GM23338 (cell line): Measurements from ENCODE around the gene RNLS. TPM values are rescaled to one million over a fixed set of nuclear protein-coding genes. Genes with fewer than 3 reads are reported as not detected.

Source experiments
- ATAC-seq: fragments of 200-7000 bp; cut with Tn5 transposase; 3 replicates; pipeline ENCODE4 v1.9.1; 2020
- DNase-seq: peaks from one replicate; pipeline ENCODE4 v3.0.0-alpha.2; 2015; ENCODE audit warnings: low spot score
- H2AFZ ChIP-seq: fragments of 200-600 bp; sonication (generic); 2 replicates; pipeline ENCODE4 v1.8.0; 2016; ENCODE audit warnings: antibody characterized with exemption, mild to moderate bottlenecking, moderate library complexity
- H3F3A ChIP-seq: fragments of 200-600 bp; sonication (generic); replicated peaks from 2 replicates; pipeline ENCODE4 v1.8.0; 2017; ENCODE audit warnings: antibody characterized with exemption, mixed run types, low read depth
- H3K27ac ChIP-seq: fragments of 200-600 bp; sonication (generic); 2 replicates; pipeline ENCODE4 v1.6.1; 2016; ENCODE audit warnings: low read depth
- H3K27me3 ChIP-seq: fragments of 200-600 bp; sonication (generic); 2 replicates; pipeline ENCODE4 v1.8.0; 2016; ENCODE audit warnings: mild to moderate bottlenecking, mixed run types, moderate library complexity; ENCODE audit not compliant: insufficient read depth
- H3K36me3 ChIP-seq: fragments of 200-600 bp; sonication (generic); 2 replicates; pipeline ENCODE4 v1.8.0; 2016; ENCODE audit warnings: mild to moderate bottlenecking; ENCODE audit not compliant: insufficient read depth
- H3K4me1 ChIP-seq: fragments of 200-600 bp; sonication (generic); 2 replicates; pipeline ENCODE4 v1.8.0; 2016; ENCODE audit warnings: mild to moderate bottlenecking, moderate library complexity; ENCODE audit not compliant: insufficient read depth
- H3K4me2 ChIP-seq: fragments of 200-600 bp; sonication (generic); 2 replicates; pipeline ENCODE4 v1.7.1; 2017; ENCODE audit warnings: mixed run types
- H3K4me3 ChIP-seq: fragments of 200-600 bp; sonication (generic); 2 replicates; pipeline ENCODE4 v1.6.1; 2016; ENCODE audit warnings: mixed run types
- H3K79me2 ChIP-seq: fragments of 200-600 bp; sonication (generic); replicated peaks from 2 replicates; pipeline ENCODE4 v1.8.0; 2017; ENCODE audit warnings: mild to moderate bottlenecking; ENCODE audit not compliant: insufficient read depth
- H3K9me2 ChIP-seq: fragments of 200-600 bp; sonication (generic); 2 replicates; pipeline ENCODE4 v1.8.0; 2017; ENCODE audit not compliant: insufficient read depth
- H4K20me1 ChIP-seq: fragments of 200-600 bp; sonication (generic); replicated peaks from 2 replicates; pipeline ENCODE4 v1.8.0; 2017; ENCODE audit warnings: mild to moderate bottlenecking; ENCODE audit not compliant: insufficient read depth
- H3K27ac Mint-ChIP-seq: 2 replicates; pipeline ENCODE4 v1.8.0; 2020; ENCODE audit warnings: inconsistent platforms, mild to moderate bottlenecking, moderate library complexity, mixed read lengths
- H3K27me3 Mint-ChIP-seq: 3 replicates; pipeline ENCODE4 v1.8.0; 2022; ENCODE audit warnings: low read depth, mild to moderate bottlenecking, moderate library complexity, mixed read lengths, inconsistent platforms; ENCODE audit not compliant: insufficient read depth, poor library complexity
- H3K36me3 Mint-ChIP-seq: 3 replicates; pipeline ENCODE4 v1.8.0; 2021; ENCODE audit warnings: low read depth, mild to moderate bottlenecking, inconsistent platforms, moderate library complexity, mixed read lengths
- H3K4me1 Mint-ChIP-seq: 3 replicates; pipeline ENCODE4 v1.8.0; 2020; ENCODE audit warnings: mild to moderate bottlenecking, inconsistent platforms, mixed read lengths
- H3K4me3 Mint-ChIP-seq: 3 replicates; pipeline ENCODE4 v1.8.0; 2021; ENCODE audit warnings: moderate library complexity, mild to moderate bottlenecking, inconsistent platforms, mixed read lengths
- H3K9me3 Mint-ChIP-seq: 3 replicates; pipeline ENCODE4 v1.8.0; 2020; ENCODE audit warnings: moderate library complexity, mild to moderate bottlenecking, inconsistent platforms, mixed read lengths
- CREB1 ChIP-seq: fragments of 250-450 bp; sonication (Bioruptor Pico); IDR thresholded peaks from 2 replicates; pipeline ENCODE4 v1.5.0; 2020; ENCODE audit warnings: low read depth, mild to moderate bottlenecking, moderate library complexity
- CTCF ChIP-seq, 2 experiments: fragments of 200-600 bp in 1 of 2; sonication (generic) in 1 of 2; conservative IDR thresholded peaks; 2 replicates each; pipeline versions ENCODE4 v1.5.1 to v1.6.1; 2016 to 2017; ENCODE audit warnings: antibody characterized with exemption in 2 of 2, low read depth in 2 of 2, mild to moderate bottlenecking in 2 of 2, moderate library complexity in 1 of 2
- ETS1 ChIP-seq: IDR thresholded peaks from 2 replicates; pipeline ENCODE4 v1.6.1; 2016; ENCODE audit warnings: antibody characterized with exemption
- EZH2 ChIP-seq: fragments of 200-600 bp; sonication (generic); IDR thresholded peaks from one replicate; pipeline ENCODE4 v1.8.0; 2017; ENCODE audit warnings: antibody characterized with exemption, mild to moderate bottlenecking, low read depth; ENCODE audit not compliant: unreplicated experiment
- EZH2phosphoT487 ChIP-seq: fragments of 200-600 bp; sonication (generic); IDR thresholded peaks from one replicate; pipeline ENCODE4 v1.8.1; 2018; ENCODE audit warnings: antibody characterized with exemption; ENCODE audit not compliant: unreplicated experiment
- JUNB ChIP-seq: IDR thresholded peaks from one replicate; pipeline ENCODE4 v1.6.1; 2016; ENCODE audit warnings: antibody characterized with exemption; ENCODE audit not compliant: unreplicated experiment
- NANOG ChIP-seq: IDR thresholded peaks from 2 replicates; pipeline ENCODE4 v1.6.1; 2016; ENCODE audit warnings: antibody characterized with exemption, borderline replicate concordance
- POLR2AphosphoS5 ChIP-seq: IDR thresholded peaks from 2 replicates; pipeline ENCODE4 v1.6.1; 2016; ENCODE audit warnings: antibody characterized with exemption, low read depth
- STAT1 ChIP-seq: IDR thresholded peaks from one replicate; pipeline ENCODE4 v1.6.1; 2016; ENCODE audit warnings: antibody characterized with exemption; ENCODE audit not compliant: unreplicated experiment
- ZNF114 ChIP-seq: fragments of 250-450 bp; sonication (Bioruptor Pico); IDR thresholded peaks from 2 replicates; pipeline ENCODE4 v1.5.0; 2020; ENCODE audit warnings: mild to moderate bottlenecking, moderate library complexity
- ZNF331 ChIP-seq: fragments of 250-450 bp; sonication (Bioruptor Pico); IDR thresholded peaks from 2 replicates; pipeline ENCODE4 v1.5.0; 2020; ENCODE audit warnings: low read depth, mild to moderate bottlenecking, moderate library complexity
- polyA plus RNA-seq: library from polyadenylated mRNA; unstranded; fragments of >200 nt; fragmentation: Nextera tagmentation; extraction: Ambion mirVana; gene quantifications from 2 replicates; pipeline ENCODE4 v1.2.1, GENCODE V29; 2016
- total RNA-seq: library from RNA; depleted of rRNA; stranded (reverse); fragments of >200 nt; shearing (Covaris generic); gene quantifications from 2 replicates; pipeline ENCODE4 v1.2.3, GENCODE V29; 2014
- TF ChIP-seq, protein P1 (sequence below): IDR thresholded peaks from one replicate; pipeline ENCODE4 v1.6.1; 2018; ENCODE audit warnings: antibody characterized with exemption; ENCODE audit not compliant: unreplicated experiment
- TF ChIP-seq, protein P2 (sequence below): fragments of 250-450 bp; sonication (Bioruptor Pico); IDR thresholded peaks from 2 replicates; pipeline ENCODE4 v1.5.0; 2020; ENCODE audit warnings: mild to moderate bottlenecking, moderate library complexity

The RNLS gene
- total and polyA plus RNA-seq, 2 experiments from 2014 or later = 8.8 to 15.2 TPM

GRCh38 chr10:88372051-88372715 is 210.9 kb downstream of the RNLS start:
- Histone ChIP-seq H3K36me3 (no peaks in the 10 kb centered on the region), H3K79me2 (no peaks in the 10 kb centered on the region), H3F3A (no peaks in the 10 kb centered on the region), H3K9me2 (no peaks in the 10 kb centered on the region), H4K20me1 (no peaks in the 10 kb centered on the region), H2AFZ (no peak overlapping the region), H3K27ac (no peak overlapping the region), H3K27me3 (no peaks in the 10 kb centered on the region), H3K4me1 (no peaks in the 10 kb centered on the region), H3K4me3 (no peak overlapping the region), H3K4me2 (no peak overlapping the region)
- Mint-ChIP-seq H3K4me3 (no peak overlapping the region), H3K4me1 (no peaks in the 10 kb centered on the region), H3K9me3 (no peaks in the 10 kb centered on the region), H3K27me3 (no peaks in the 10 kb centered on the region), H3K27ac (no peak overlapping the region), H3K36me3 (no peaks in the 10 kb centered on the region)
- TF ChIP-seq CTCF (conservative IDR thresholded peaks at IDR 0.05; ENCODE audit: low read depth in 2 of 2) = no peak
- no peak for TF ChIP-seq POLR2AphosphoS5
- TF ChIP-seq JUNB = no peak
- no peak for TF ChIP-seq EZH2phosphoT487
- no peak for TF ChIP-seq ZNF331 (CRISPR knock-in tag)
- no peak for TF ChIP-seq ZNF114 (CRISPR knock-in tag)
- no peak for TF ChIP-seq EZH2
- no peak for TF ChIP-seq ETS1
- TF ChIP-seq, protein P1, sequence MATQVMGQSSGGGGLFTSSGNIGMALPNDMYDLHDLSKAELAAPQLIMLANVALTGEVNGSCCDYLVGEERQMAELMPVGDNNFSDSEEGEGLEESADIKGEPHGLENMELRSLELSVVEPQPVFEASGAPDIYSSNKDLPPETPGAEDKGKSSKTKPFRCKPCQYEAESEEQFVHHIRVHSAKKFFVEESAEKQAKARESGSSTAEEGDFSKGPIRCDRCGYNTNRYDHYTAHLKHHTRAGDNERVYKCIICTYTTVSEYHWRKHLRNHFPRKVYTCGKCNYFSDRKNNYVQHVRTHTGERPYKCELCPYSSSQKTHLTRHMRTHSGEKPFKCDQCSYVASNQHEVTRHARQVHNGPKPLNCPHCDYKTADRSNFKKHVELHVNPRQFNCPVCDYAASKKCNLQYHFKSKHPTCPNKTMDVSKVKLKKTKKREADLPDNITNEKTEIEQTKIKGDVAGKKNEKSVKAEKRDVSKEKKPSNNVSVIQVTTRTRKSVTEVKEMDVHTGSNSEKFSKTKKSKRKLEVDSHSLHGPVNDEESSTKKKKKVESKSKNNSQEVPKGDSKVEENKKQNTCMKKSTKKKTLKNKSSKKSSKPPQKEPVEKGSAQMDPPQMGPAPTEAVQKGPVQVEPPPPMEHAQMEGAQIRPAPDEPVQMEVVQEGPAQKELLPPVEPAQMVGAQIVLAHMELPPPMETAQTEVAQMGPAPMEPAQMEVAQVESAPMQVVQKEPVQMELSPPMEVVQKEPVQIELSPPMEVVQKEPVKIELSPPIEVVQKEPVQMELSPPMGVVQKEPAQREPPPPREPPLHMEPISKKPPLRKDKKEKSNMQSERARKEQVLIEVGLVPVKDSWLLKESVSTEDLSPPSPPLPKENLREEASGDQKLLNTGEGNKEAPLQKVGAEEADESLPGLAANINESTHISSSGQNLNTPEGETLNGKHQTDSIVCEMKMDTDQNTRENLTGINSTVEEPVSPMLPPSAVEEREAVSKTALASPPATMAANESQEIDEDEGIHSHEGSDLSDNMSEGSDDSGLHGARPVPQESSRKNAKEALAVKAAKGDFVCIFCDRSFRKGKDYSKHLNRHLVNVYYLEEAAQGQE = no peak
- TF ChIP-seq, protein P2, sequence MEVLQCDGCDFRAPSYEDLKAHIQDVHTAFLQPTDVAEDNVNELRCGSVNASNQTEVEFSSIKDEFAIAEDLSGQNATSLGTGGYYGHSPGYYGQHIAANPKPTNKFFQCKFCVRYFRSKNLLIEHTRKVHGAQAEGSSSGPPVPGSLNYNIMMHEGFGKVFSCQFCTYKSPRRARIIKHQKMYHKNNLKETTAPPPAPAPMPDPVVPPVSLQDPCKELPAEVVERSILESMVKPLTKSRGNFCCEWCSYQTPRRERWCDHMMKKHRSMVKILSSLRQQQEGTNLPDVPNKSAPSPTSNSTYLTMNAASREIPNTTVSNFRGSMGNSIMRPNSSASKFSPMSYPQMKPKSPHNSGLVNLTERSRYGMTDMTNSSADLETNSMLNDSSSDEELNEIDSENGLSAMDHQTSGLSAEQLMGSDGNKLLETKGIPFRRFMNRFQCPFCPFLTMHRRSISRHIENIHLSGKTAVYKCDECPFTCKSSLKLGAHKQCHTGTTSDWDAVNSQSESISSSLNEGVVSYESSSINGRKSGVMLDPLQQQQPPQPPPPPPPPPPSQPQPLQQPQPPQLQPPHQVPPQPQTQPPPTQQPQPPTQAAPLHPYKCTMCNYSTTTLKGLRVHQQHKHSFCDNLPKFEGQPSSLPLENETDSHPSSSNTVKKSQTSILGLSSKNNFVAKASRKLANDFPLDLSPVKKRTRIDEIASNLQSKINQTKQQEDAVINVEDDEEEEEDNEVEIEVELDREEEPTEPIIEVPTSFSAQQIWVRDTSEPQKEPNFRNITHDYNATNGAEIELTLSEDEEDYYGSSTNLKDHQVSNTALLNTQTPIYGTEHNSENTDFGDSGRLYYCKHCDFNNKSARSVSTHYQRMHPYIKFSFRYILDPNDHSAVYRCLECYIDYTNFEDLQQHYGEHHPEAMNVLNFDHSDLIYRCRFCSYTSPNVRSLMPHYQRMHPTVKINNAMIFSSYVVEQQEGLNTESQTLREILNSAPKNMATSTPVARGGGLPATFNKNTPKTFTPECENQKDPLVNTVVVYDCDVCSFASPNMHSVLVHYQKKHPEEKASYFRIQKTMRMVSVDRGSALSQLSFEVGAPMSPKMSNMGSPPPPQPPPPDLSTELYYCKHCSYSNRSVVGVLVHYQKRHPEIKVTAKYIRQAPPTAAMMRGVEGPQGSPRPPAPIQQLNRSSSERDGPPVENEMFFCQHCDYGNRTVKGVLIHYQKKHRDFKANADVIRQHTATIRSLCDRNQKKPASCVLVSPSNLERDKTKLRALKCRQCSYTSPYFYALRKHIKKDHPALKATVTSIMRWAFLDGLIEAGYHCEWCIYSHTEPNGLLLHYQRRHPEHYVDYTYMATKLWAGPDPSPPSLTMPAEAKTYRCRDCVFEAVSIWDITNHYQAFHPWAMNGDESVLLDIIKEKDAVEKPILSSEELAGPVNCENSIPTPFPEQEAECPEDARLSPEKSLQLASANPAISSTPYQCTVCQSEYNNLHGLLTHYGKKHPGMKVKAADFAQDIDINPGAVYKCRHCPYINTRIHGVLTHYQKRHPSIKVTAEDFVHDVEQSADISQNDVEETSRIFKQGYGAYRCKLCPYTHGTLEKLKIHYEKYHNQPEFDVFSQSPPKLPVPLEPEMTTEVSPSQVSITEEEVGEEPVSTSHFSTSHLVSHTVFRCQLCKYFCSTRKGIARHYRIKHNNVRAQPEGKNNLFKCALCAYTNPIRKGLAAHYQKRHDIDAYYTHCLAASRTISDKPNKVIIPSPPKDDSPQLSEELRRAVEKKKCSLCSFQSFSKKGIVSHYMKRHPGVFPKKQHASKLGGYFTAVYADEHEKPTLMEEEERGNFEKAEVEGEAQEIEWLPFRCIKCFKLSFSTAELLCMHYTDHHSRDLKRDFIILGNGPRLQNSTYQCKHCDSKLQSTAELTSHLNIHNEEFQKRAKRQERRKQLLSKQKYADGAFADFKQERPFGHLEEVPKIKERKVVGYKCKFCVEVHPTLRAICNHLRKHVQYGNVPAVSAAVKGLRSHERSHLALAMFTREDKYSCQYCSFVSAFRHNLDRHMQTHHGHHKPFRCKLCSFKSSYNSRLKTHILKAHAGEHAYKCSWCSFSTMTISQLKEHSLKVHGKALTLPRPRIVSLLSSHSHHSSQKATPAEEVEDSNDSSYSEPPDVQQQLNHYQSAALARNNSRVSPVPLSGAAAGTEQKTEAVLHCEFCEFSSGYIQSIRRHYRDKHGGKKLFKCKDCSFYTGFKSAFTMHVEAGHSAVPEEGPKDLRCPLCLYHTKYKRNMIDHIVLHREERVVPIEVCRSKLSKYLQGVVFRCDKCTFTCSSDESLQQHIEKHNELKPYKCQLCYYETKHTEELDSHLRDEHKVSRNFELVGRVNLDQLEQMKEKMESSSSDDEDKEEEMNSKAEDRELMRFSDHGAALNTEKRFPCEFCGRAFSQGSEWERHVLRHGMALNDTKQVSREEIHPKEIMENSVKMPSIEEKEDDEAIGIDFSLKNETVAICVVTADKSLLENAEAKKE (CRISPR knock-in tag) = no peak
- TF ChIP-seq NANOG = no peak
- TF ChIP-seq CREB1 (CRISPR knock-in tag) = no peak
- no peak for TF ChIP-seq STAT1
- ATAC-seq = no peak
- DNase-seq = no peak
